K562 treated with DMSO at 1 percent for 12 hours (cell line): ENCODE data around the gene FAM170A. TPM values are rescaled to one million over a fixed set of nuclear protein-coding genes. Genes with fewer than 3 reads are reported as not detected.

Experiments used
- total RNA-seq: library from RNA; unstranded; fragments of 300-600 nt; gene quantifications from 2 replicates; pipeline ENCODE4 v1.2.3, GENCODE V29; 2022; ENCODE audit not compliant: insufficient read depth

The FAM170A gene, protein sequence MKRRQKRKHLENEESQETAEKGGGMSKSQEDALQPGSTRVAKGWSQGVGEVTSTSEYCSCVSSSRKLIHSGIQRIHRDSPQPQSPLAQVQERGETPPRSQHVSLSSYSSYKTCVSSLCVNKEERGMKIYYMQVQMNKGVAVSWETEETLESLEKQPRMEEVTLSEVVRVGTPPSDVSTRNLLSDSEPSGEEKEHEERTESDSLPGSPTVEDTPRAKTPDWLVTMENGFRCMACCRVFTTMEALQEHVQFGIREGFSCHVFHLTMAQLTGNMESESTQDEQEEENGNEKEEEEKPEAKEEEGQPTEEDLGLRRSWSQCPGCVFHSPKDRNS
- not detected in 2 replicates for total RNA-seq

DNA sequence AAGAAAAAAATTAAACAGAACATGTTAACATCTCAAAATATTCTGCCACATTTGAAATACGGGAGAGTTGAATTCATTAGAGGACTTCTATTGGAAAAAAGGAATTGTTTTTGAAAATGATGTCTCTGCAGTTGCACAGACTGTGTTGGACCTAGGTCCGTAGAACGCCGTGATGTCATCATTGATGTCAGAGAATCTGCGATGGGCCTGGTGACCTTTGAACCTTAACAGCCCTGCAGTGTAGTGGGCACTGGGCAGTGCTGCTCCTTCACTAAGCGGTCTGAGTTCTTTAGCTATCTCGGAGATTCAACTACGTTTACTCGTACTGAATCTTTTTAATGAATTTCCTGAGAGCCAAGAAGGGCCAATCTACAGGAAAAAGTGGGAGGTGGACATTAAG is at the start of gene FAM170A:
Gene FAM170A (plus strand): TSS at position 220 of the 400 bp plus-strand sequence. CDS start 211 bp downstream, outside the sequence.

Other genes starting within 250 kb of the FAM170A start
- 83.8 and 104 TPM in 2 replicates for gene HSD17B4, start 177.1 kb upstream of the FAM170A start, total RNA-seq